Mesenchymal stem cell (in vitro differentiated cells and primary cell): ENCODE measurements around the gene EEFSEC.

Experiments used
- DNase-seq: peaks from one replicate; pipeline ENCODE4 v3.0.0-alpha.2; 2013
- H2AFZ ChIP-seq: one replicate; pipeline ENCODE4 v1.6.1; 2013; ENCODE audit warnings: low read depth, mild to moderate bottlenecking, control low read depth, inconsistent platforms, low read length, moderate library complexity
- H2AK5ac ChIP-seq: 2 replicates; pipeline ENCODE4 v1.6.1; 2013; ENCODE audit warnings: low read length, moderate library complexity, mild to moderate bottlenecking, inconsistent platforms; ENCODE audit not compliant: severe bottlenecking
- H2BK120ac ChIP-seq: one replicate; pipeline ENCODE4 v1.6.1; 2013; ENCODE audit warnings: low read depth, mild to moderate bottlenecking, inconsistent platforms, low read length, moderate library complexity
- H2BK12ac ChIP-seq, 2 experiments: one replicate each; pipeline ENCODE4 v1.6.1; 2013; ENCODE audit warnings: inconsistent platforms in 2 of 2, low read length in 2 of 2, mild to moderate bottlenecking in 2 of 2, moderate library complexity in 2 of 2, control low read depth in 1 of 2
- H2BK15ac ChIP-seq: one replicate; pipeline ENCODE4 v1.6.1; 2013; ENCODE audit warnings: mild to moderate bottlenecking, low read depth, inconsistent platforms; ENCODE audit not compliant: poor library complexity, severe bottlenecking
- H2BK5ac ChIP-seq: 2 replicates; pipeline ENCODE4 v1.6.1; 2013; ENCODE audit warnings: low read depth, mild to moderate bottlenecking, low read length, control low read depth, inconsistent platforms; ENCODE audit not compliant: poor library complexity, severe bottlenecking
- H3K14ac ChIP-seq, 2 experiments: one replicate each; pipeline ENCODE4 v1.6.1; 2013; ENCODE audit warnings: inconsistent platforms in 2 of 2, low read length in 2 of 2, control low read depth in 1 of 2, mild to moderate bottlenecking in 1 of 2, moderate library complexity in 1 of 2
- H3K18ac ChIP-seq, 2 experiments: one replicate each; pipeline ENCODE4 v1.6.1; 2013; ENCODE audit warnings: inconsistent platforms in 2 of 2, low read length in 2 of 2, control low read depth in 1 of 2, low read depth in 1 of 2, mild to moderate bottlenecking in 1 of 2
- H3K23ac ChIP-seq, 2 experiments: one replicate each; pipeline ENCODE4 v1.6.1; 2013; ENCODE audit warnings: inconsistent platforms in 2 of 2, low read length in 2 of 2, mild to moderate bottlenecking in 2 of 2, moderate library complexity in 2 of 2, control low read depth in 1 of 2
- H3K27ac ChIP-seq: 2 replicates; pipeline ENCODE4 v1.5.1; 2013; ENCODE audit warnings: mild to moderate bottlenecking, moderate library complexity, low read length, control low read depth, inconsistent platforms; ENCODE audit not compliant: poor library complexity, severe bottlenecking
- H3K27me3 ChIP-seq, 2 experiments: 2 replicates each; pipeline versions ENCODE4 v1.6.1 to v1.7.0; 2013; ENCODE audit warnings: low read length in 2 of 2, mild to moderate bottlenecking in 2 of 2, moderate library complexity in 2 of 2, control low read depth in 1 of 2, inconsistent platforms in 1 of 2; ENCODE audit not compliant: control insufficient read depth in 1 of 2, insufficient read depth in 1 of 2
- H3K36me3 ChIP-seq, 2 experiments: 2 replicates each; pipeline versions ENCODE4 v1.6.1 to v1.7.0; 2013; ENCODE audit warnings: low read length in 2 of 2, control low read depth in 1 of 2, inconsistent platforms in 1 of 2, low read depth in 1 of 2, mild to moderate bottlenecking in 1 of 2; ENCODE audit not compliant: insufficient read depth in 2 of 2, control insufficient read depth in 1 of 2
- H3K4ac ChIP-seq, 2 experiments: one replicate each; pipeline ENCODE4 v1.6.1; 2013; ENCODE audit warnings: inconsistent platforms in 2 of 2, low read length in 2 of 2, mild to moderate bottlenecking in 2 of 2, moderate library complexity in 2 of 2, control low read depth in 1 of 2, low read depth in 1 of 2
- H3K4me1 ChIP-seq: 2 replicates; pipeline ENCODE4 v1.6.1; 2013; ENCODE audit warnings: low read depth, low read length, control low read depth; ENCODE audit not compliant: control insufficient read depth, insufficient read depth
- H3K4me2 ChIP-seq: 2 replicates; pipeline ENCODE4 v1.6.1; 2013; ENCODE audit warnings: low read length, mild to moderate bottlenecking, inconsistent platforms; ENCODE audit not compliant: poor library complexity, severe bottlenecking
- H3K4me3 ChIP-seq, 2 experiments: 2 replicates each; pipeline versions ENCODE4 v1.5.1 to v1.7.0; 2013; ENCODE audit warnings: low read length in 2 of 2, mild to moderate bottlenecking in 2 of 2, control low read depth in 1 of 2, low read depth in 1 of 2; ENCODE audit not compliant: insufficient read depth in 1 of 2
- H3K79me1 ChIP-seq: replicated peaks from 2 replicates; pipeline ENCODE4 v1.6.1; 2013; ENCODE audit warnings: mild to moderate bottlenecking, control low read depth, low read length, inconsistent platforms; ENCODE audit not compliant: poor library complexity, severe bottlenecking
- H3K9ac ChIP-seq: 2 replicates; pipeline ENCODE4 v1.7.0; 2013; ENCODE audit warnings: mild to moderate bottlenecking, low read length, moderate library complexity
- H3K9me3 ChIP-seq: 2 replicates; pipeline ENCODE4 v1.7.0; 2013; ENCODE audit warnings: mild to moderate bottlenecking, low read length; ENCODE audit not compliant: control insufficient read depth
- H4K8ac ChIP-seq: one replicate; pipeline ENCODE4 v1.6.1; 2013; ENCODE audit warnings: inconsistent platforms, mild to moderate bottlenecking, low read length, moderate library complexity
- H4K91ac ChIP-seq: one replicate; pipeline ENCODE4 v1.6.1; 2013; ENCODE audit warnings: mild to moderate bottlenecking, low read length, inconsistent platforms
- WGBS: methylation state at CpG from one replicate; pipeline ENCODE4 v1.1.7; 2013; ENCODE audit warnings: mixed read lengths; 5-methylcytosine and 5-hydroxymethylcytosine counted together

Gene EEFSEC

DNA sequence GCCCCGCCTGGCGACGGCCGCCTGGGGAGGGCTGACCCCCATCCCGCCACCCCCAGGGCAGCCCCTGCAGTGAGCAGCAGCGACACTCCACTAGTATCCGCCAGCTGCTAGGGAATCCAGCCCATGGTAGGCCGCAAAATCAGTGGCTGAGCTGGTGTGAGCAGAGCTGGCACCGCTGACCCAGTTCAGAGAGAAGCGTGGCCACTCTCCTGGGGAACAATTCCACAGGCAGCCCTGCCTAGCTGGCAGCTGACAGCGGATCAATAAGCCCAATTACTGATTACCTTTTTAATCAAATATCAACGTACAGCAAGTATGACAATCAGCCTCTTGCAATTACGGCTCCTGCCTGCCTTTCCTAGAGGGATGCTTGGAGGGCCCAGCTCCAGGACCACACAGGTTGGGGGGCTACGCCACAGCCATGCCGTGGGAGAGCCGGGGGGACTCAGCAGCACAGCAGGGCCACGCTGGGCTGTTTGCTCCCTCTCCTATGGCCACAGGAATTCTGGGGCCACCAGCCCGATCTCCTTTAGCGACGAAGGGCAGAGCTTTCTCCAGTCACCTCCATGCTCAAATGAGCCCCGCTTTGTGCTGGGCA is 299.5 kb downstream of the EEFSEC start:
- Histone ChIP-seq H3K4me3 (no peak overlapping the region), H3K14ac (no peak overlapping the region), H3K4me1 (no peaks in the 10 kb centered on the region), H3K4me2 (no peak overlapping the region), H3K27ac (no peak overlapping the region), H4K8ac (no peak overlapping the region), H2BK120ac (no peak overlapping the region), H2AFZ (no peak overlapping the region), H2BK5ac (no peak overlapping the region), H4K91ac (no peak overlapping the region), H2BK15ac (no peak overlapping the region), H3K18ac (no peak overlapping the region), H3K9me3 (no peaks in the 10 kb centered on the region), H2AK5ac (no peak overlapping the region), H3K79me1 (no peaks in the 10 kb centered on the region), H3K27me3 (peaks cover 84 to 90% of the 10 kb centered on the region in 2 experiments), H2BK12ac (no peak overlapping the region), H3K9ac (no peak overlapping the region), H3K23ac (no peak overlapping the region), H3K36me3 (no peaks in the 10 kb centered on the region), H3K4ac (no peak overlapping the region)
- WGBS = 81% methylated on average over 21 of the region's 21 CpGs
- DNase-seq = no peak

DNA sequence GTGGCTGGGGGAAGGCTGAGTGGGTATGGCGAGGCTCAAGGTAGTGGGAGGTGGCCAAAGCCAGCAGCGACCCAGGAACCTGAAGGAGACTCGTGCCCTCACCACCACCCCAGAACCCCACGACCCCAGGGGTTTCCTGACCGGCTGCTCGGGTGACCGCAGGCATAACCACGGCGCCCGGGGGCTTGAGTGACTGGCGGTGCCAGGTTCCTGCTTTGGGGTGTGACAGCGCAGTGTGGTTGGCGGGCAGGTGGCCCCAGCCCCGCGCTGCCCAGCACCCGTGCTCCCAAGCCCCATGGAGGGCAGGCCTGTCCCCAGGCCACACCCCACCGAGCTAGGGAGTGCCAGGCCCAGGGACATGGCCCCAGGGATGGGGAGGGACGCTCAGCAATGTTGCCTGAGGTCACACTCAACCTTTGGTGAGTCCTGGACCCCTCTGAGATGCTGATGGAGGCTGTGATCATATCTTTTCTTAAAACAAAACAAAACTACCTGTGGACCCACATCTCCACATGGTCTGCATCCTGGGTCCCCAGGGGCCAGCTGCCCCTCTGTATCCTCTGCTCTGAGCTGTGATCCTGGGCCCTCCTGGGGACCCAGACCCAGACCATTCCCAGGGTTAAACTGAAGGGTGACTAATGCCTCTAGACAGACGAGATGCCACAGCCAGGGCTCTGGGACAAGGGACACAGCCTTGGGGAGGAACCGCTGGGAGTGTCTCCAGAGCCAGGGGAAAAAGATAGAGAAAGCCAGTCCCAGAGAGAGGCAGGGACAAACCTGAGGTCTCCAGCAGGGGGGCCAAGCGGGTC is 300.4 kb downstream of the EEFSEC start:
- Histone ChIP-seq H3K36me3 (no peaks in the 10 kb centered on the region), H2BK15ac (no peak overlapping the region), H3K27ac (no peak overlapping the region), H2BK120ac (no peak overlapping the region), H3K27me3 (peaks cover 87 to 95% of the 10 kb centered on the region in 2 experiments), H3K79me1 (no peaks in the 10 kb centered on the region), H3K18ac (no peak overlapping the region), H2BK5ac (no peak overlapping the region), H3K4me3 (no peak overlapping the region), H3K4ac (no peak overlapping the region), H4K91ac (no peak overlapping the region), H3K9me3 (no peaks in the 10 kb centered on the region), H3K9ac (no peak overlapping the region), H3K23ac (no peak overlapping the region), H2AK5ac (no peak overlapping the region), H3K4me2 (no peak overlapping the region), H4K8ac (no peak overlapping the region), H3K14ac (no peak overlapping the region), H2AFZ (no peak overlapping the region), H2BK12ac (no peak overlapping the region), H3K4me1 (no peaks in the 10 kb centered on the region)
- DNase-seq = no peak
- 80% methylated on average over 20 of the region's 21 CpGs for WGBS

DNA sequence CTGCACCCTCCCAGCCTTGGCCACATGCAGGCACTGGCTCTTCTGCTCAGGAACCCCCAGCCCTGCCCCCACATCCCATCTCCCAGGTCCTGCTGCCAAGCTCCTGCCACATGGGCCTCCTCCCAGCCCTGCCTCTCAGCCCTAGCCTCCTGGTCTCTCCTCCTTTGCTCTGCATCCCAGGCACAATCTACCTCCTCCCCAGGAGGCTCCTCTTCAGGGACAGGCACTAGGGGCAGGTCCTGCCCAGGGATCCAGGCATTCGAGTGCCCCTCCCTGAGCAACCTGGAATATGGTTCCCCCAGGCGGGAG is 301.0 kb downstream of the EEFSEC start:
- H3K27me3 ChIP-seq = peaks cover 85 to 95% of the 10 kb centered on the region in 2 experiments
- 85% methylated on average over 2 of the region's 2 CpGs for WGBS
- no peak for DNase-seq

DNA sequence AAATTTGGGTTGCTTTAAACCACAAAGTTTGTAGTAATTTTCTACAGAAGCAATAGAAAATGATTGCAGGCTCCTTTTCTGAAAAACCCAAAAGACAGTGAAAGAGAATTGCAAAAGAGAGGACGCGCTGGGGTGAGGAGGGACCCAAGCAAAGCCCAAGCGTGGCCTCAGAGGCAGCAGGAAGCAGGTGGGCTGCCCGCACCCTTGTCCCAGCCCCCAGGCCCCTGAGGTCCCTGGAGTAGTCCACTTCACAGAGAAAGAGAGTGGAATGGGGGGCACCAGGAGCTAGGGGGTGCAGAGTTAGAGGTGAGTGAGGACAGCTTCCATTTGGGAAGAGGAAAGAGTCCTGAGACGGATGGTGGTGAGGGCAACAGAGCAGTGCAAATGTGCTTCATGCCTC is 301.8 kb downstream of the EEFSEC start:
- no peak overlapping the region for H2BK12ac ChIP-seq
- H3K23ac ChIP-seq = no peak overlapping the region
- no peak overlapping the region for H3K14ac ChIP-seq
- H2AK5ac ChIP-seq = no peak overlapping the region
- no peak overlapping the region for H4K8ac ChIP-seq
- H3K36me3 ChIP-seq = no peaks in the 10 kb centered on the region
- H3K18ac ChIP-seq = no peak overlapping the region
- 93% methylated on average over 4 of the region's 5 CpGs for WGBS
- no peak overlapping the region for H3K4me3 ChIP-seq
- no peak overlapping the region for H3K9ac ChIP-seq
- no peak overlapping the region for H2AFZ ChIP-seq
- no peak overlapping the region for H3K4ac ChIP-seq
- no peaks in the 10 kb centered on the region for H3K79me1 ChIP-seq
- no peak overlapping the region for H4K91ac ChIP-seq
- H3K4me2 ChIP-seq = no peak overlapping the region
- no peaks in the 10 kb centered on the region for H3K4me1 ChIP-seq
- no peak for DNase-seq
- H2BK5ac ChIP-seq = no peak overlapping the region
- peaks cover 88 to 95% of the 10 kb centered on the region in 2 experiments for H3K27me3 ChIP-seq
- H3K9me3 ChIP-seq = no peaks in the 10 kb centered on the region
- no peak overlapping the region for H3K27ac ChIP-seq
- no peak overlapping the region for H2BK15ac ChIP-seq
- no peak overlapping the region for H2BK120ac ChIP-seq

More for the DNA sequence above, 301.0 kb downstream of the EEFSEC start:
- Histone ChIP-seq H3K4ac (no peak overlapping the region), H2AK5ac (no peak overlapping the region), H3K27ac (no peak overlapping the region), H2AFZ (no peak overlapping the region), H3K79me1 (no peaks in the 10 kb centered on the region), H3K14ac (no peak overlapping the region), H3K4me2 (no peak overlapping the region), H3K4me1 (no peaks in the 10 kb centered on the region), H3K9ac (no peak overlapping the region), H4K91ac (no peak overlapping the region), H2BK12ac (no peak overlapping the region), H2BK120ac (no peak overlapping the region), H3K23ac (no peak overlapping the region), H2BK5ac (no peak overlapping the region), H2BK15ac (no peak overlapping the region), H3K9me3 (no peaks in the 10 kb centered on the region), H3K18ac (no peak overlapping the region), H3K36me3 (no peaks in the 10 kb centered on the region), H3K4me3 (no peak overlapping the region), H4K8ac (no peak overlapping the region)
